ENCODE data around the gene PFKL. TPM values are rescaled to one million over a fixed set of nuclear protein-coding genes. Genes with fewer than 3 reads are reported as not detected.
"Not testable (repeated sequence)": the region's sequence is repeated elsewhere in the genome, so short reads cannot be mapped to it uniquely, and the experiment has no call there.

Gene PFKL
- polyA plus RNA-seq, 4 donors = 69.7 to 172 (median 115) TPM

GRCh38 chr21:44354775-44355771 is 55.2 kb downstream of the PFKL start:
- no peak for DNase-seq (ENCODE audit: low read depth in 4 of 4, low spot score in 3 of 4)

- no peak for DNase-seq (ENCODE audit: low read depth in 4 of 4, low spot score in 3 of 4)
These were observed 56.3 kb downstream of the PFKL start for GRCh38 chr21:44356160-44356559.

GRCh38 chr21:44356636-44357035 is 56.8 kb downstream of the PFKL start:
- DNase-seq (ENCODE audit: low read depth in 4 of 4, low spot score in 3 of 4) = no peak

- DNase-seq (ENCODE audit: low read depth in 4 of 4, low spot score in 3 of 4) = no peak
These were observed 57.4 kb downstream of the PFKL start for GRCh38 chr21:44357064-44357837.

GRCh38 chr21:44359396-44359795 is 59.5 kb downstream of the PFKL start:
- no peak for DNase-seq (ENCODE audit: low read depth in 4 of 4, low spot score in 3 of 4)

GRCh38 chr21:44360159-44360558 is 60.3 kb downstream of the PFKL start:
- DNase-seq (ENCODE audit: low read depth in 4 of 4, low spot score in 3 of 4) = no peak

- not testable (repeated sequence) for DNase-seq (ENCODE audit: low read depth in 4 of 4, low spot score in 3 of 4)
These were observed 62.0 kb downstream of the PFKL start for GRCh38 chr21:44361903-44362302.

GRCh38 chr21:44363278-44363677 is 63.4 kb downstream of the PFKL start:
- DNase-seq (ENCODE audit: low read depth in 4 of 4, low spot score in 3 of 4) = no peak

- DNase-seq (ENCODE audit: low read depth in 4 of 4, low spot score in 3 of 4) = no peak
These were observed 64.5 kb downstream of the PFKL start for GRCh38 chr21:44364151-44365053.

GRCh38 chr21:44365251-44365966 is 65.6 kb downstream of the PFKL start:
- DNase-seq (ENCODE audit: low read depth in 4 of 4, low spot score in 3 of 4) = no peak

- no peak for DNase-seq (ENCODE audit: low read depth in 4 of 4, low spot score in 3 of 4)
These were observed 66.2 kb downstream of the PFKL start for GRCh38 chr21:44365967-44366585.

- no peak for DNase-seq (ENCODE audit: low read depth in 4 of 4, low spot score in 3 of 4)
These were observed 66.8 kb downstream of the PFKL start for GRCh38 chr21:44366586-44367211.

GRCh38 chr21:44368711-44369446 is 69.0 kb downstream of the PFKL start:
- DNase-seq (ENCODE audit: low read depth in 4 of 4, low spot score in 3 of 4) = no peak

GRCh38 chr21:44370027-44370735 is 70.3 kb downstream of the PFKL start:
- peak in 1 of 4 donors; percentile 10 for DNase-seq (ENCODE audit: low read depth in 4 of 4, low spot score in 3 of 4)

- DNase-seq (ENCODE audit: low read depth in 4 of 4, low spot score in 3 of 4) = no peak
These were observed 71.0 kb downstream of the PFKL start for GRCh38 chr21:44370786-44371410.

- no peak for DNase-seq (ENCODE audit: low read depth in 4 of 4, low spot score in 3 of 4)
These were observed 71.7 kb downstream of the PFKL start for GRCh38 chr21:44371596-44371995.

- no peak for DNase-seq (ENCODE audit: low read depth in 4 of 4, low spot score in 3 of 4)
These were observed 72.8 kb downstream of the PFKL start for GRCh38 chr21:44372616-44373015.
